ENCODE data around the gene HDDC2. TPM values are rescaled to one million over a fixed set of nuclear protein-coding genes. Genes with fewer than 3 reads are reported as not detected.

The HDDC2 gene
- total RNA-seq, 1 experiment from 2014 or later, result 96.8 TPM

GRCh38 chr6:125264476-125264875, 37.3 kb downstream of the HDDC2 start:
- H3K4me2 ChIP-seq (ENCODE audit: low read length), result no peak overlapping the region
- ChIA-PET CTCF (no interaction called here), POLR2A (ENCODE audit: unreplicated experiment) (interaction anchor here (0.5 kb wide), 1 partner anchor 89 kb away, joined by 4 read pairs; no protein-coding TSS in a partner anchor)
- H3K4me3 ChIP-seq (ENCODE audit: low read length), result no peak overlapping the region
- H3K27me3 ChIP-seq (ENCODE audit: low read length), result no peaks in the 10 kb centered on the region
- no TSS peak for BruUV-seq (replicated peaks)
- DNase-seq, result no peak
- ATAC-seq, result no peak
- H3K9me3 ChIP-seq (ENCODE audit: low read length), result no peaks in the 10 kb centered on the region
- H3K27ac ChIP-seq (ENCODE audit: low read length), result no peak overlapping the region
- H4K20me1 ChIP-seq (ENCODE audit: low read length), result no peaks in the 10 kb centered on the region
- H3K79me2 ChIP-seq (ENCODE audit: low read length), result no peaks in the 10 kb centered on the region
- H3K9me2 ChIP-seq (replicated peaks; ENCODE audit: low read length), result no peaks in the 10 kb centered on the region
- TF ChIP-seq EZH2phosphoT487 (IDR thresholded peaks at IDR 0.05; ENCODE audit: borderline replicate concordance, low read length) (no peak), CTCF (conservative IDR thresholded peaks at IDR 0.05; ENCODE audit: low read depth, low read length) (no peak), EZH2 (IDR thresholded peaks at IDR 0.05; ENCODE audit: low read length, unreplicated experiment) (no peak)
- no peaks in the 10 kb centered on the region for H3K36me3 ChIP-seq (ENCODE audit: low read depth, low read length)
- no peaks in the 10 kb centered on the region for H3F3A ChIP-seq (ENCODE audit: low read length, unreplicated experiment)
- no peak overlapping the region for H3K9ac ChIP-seq (ENCODE audit: low read length)
- intact Hi-C loops (cut with micrococcal nuclease), result no loop called here
- H3K4me1 ChIP-seq (ENCODE audit: insufficient read depth, low read length), result peaks cover 5% of the 10 kb centered on the region
- no peak overlapping the region for H2AFZ ChIP-seq (ENCODE audit: low read length)

- no peak overlapping the region for H3K4me3 ChIP-seq (ENCODE audit: low read length)
- POLR2A ChIA-PET (ENCODE audit: unreplicated experiment), result no interaction called here
- H3K4me1 ChIP-seq (ENCODE audit: insufficient read depth, low read length), result peaks cover 18% of the 10 kb centered on the region
- H3K9me3 ChIP-seq (ENCODE audit: low read length), result no peaks in the 10 kb centered on the region
- H3K4me2 ChIP-seq (ENCODE audit: low read length), result no peak overlapping the region
- no peaks in the 10 kb centered on the region for H3K36me3 ChIP-seq (ENCODE audit: low read depth, low read length)
- ATAC-seq (no peak), DNase-seq (no peak)
- H3F3A ChIP-seq (ENCODE audit: low read length, unreplicated experiment), result no peaks in the 10 kb centered on the region
- H2AFZ ChIP-seq (ENCODE audit: low read length), result no peak overlapping the region
- TF ChIP-seq CTCF (conservative IDR thresholded peaks at IDR 0.05; ENCODE audit: low read depth, low read length) (no peak), EZH2 (IDR thresholded peaks at IDR 0.05; ENCODE audit: low read length, unreplicated experiment) (no peak)
- no peaks in the 10 kb centered on the region for H3K27me3 ChIP-seq (ENCODE audit: low read length)
- no peaks in the 10 kb centered on the region for H3K79me2 ChIP-seq (ENCODE audit: low read length)
- BruUV-seq (replicated peaks), result no TSS peak
- no peak overlapping the region for H3K27ac ChIP-seq (ENCODE audit: low read length)
- H3K9ac ChIP-seq (ENCODE audit: low read length), result no peak overlapping the region
- intact Hi-C loops (cut with micrococcal nuclease), result no loop called here
- no peaks in the 10 kb centered on the region for H3K9me2 ChIP-seq (replicated peaks; ENCODE audit: low read length)
- CTCF ChIA-PET, result no interaction called here
- no peaks in the 10 kb centered on the region for H4K20me1 ChIP-seq (ENCODE audit: low read length)
Measured at GRCh38 chr6:125262016-125263013, 39.5 kb downstream of the HDDC2 start.

- TF ChIP-seq EZH2phosphoT487 (IDR thresholded peaks at IDR 0.05; ENCODE audit: borderline replicate concordance, low read length) (no peak), CTCF (conservative IDR thresholded peaks at IDR 0.05; ENCODE audit: low read depth, low read length) (no peak), EZH2 (IDR thresholded peaks at IDR 0.05; ENCODE audit: low read length, unreplicated experiment) (no peak)
- H3K27ac ChIP-seq (ENCODE audit: low read length), result peak overlapping the region; percentile 79
- peak overlapping the region; percentile 16; the same call in 1 of the 2 replicates for H3K4me3 ChIP-seq (ENCODE audit: low read length)
- H3K79me2 ChIP-seq (ENCODE audit: low read length), result no peaks in the 10 kb centered on the region
- BruUV-seq (replicated peaks), result no TSS peak
- peaks cover 26% of the 10 kb centered on the region for H3K4me1 ChIP-seq (ENCODE audit: insufficient read depth, low read length)
- H3K36me3 ChIP-seq (ENCODE audit: low read depth, low read length), result no peaks in the 10 kb centered on the region
- peak; percentile 91 for ATAC-seq
- no peak overlapping the region for H3K9ac ChIP-seq (ENCODE audit: low read length)
- intact Hi-C loops (cut with micrococcal nuclease), result loop anchor here (2.0 to 5.0 kb wide), 2 partner anchors 57 to 105 kb away; no protein-coding TSS in a partner anchor
- no peaks in the 10 kb centered on the region for H3K27me3 ChIP-seq (ENCODE audit: low read length)
- peak overlapping the region; percentile 57 for H3K4me2 ChIP-seq (ENCODE audit: low read length)
- H2AFZ ChIP-seq (ENCODE audit: low read length), result no peak overlapping the region
- no peaks in the 10 kb centered on the region for H3K9me2 ChIP-seq (replicated peaks; ENCODE audit: low read length)
- H4K20me1 ChIP-seq (ENCODE audit: low read length), result no peaks in the 10 kb centered on the region
- no peaks in the 10 kb centered on the region for H3K9me3 ChIP-seq (ENCODE audit: low read length)
- CTCF ChIA-PET, result no interaction called here
- H3F3A ChIP-seq (ENCODE audit: low read length, unreplicated experiment), result no peaks in the 10 kb centered on the region
- POLR2A ChIA-PET (ENCODE audit: unreplicated experiment), result no interaction called here
- peak; percentile 71 for DNase-seq
Measured at GRCh38 chr6:125259354-125259736, 42.4 kb downstream of the HDDC2 start.
